NCI-H524 (cell line): ENCODE measurements around the gene NDUFB3.

Experiments used
- DNase-seq, 2 experiments: peaks; one replicate each; lab custom pipeline; 2025; lab: John Stamatoyannopoulos, UW

The NDUFB3 gene

DNA sequence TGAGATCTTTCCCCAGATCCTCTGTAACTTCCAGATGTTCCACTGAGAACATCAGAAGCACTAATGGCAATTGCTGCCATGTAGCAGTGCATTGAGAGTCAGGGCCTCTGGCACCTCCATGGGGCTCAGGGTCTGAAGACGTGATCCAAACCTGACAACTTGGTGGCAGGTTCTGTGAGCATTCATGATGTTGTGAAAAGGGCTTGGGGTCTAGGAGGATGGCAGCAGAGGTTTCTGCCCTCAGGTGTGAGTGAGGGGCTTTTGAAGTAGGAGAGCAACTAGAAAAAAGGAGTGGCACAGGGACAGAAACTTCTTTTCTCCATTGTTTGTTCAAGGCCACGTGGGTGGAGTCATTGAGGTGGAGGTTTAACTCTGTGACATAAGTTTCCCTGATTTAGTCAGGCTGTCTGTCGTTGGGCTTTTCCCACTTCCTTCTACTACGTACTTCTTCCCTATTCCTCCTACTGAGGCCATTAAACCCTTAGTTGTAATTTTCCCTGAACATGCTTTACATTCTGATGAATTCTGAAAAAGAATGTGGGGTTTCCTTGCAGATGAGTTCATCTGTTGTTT lies 57.2 kb downstream of the NDUFB3 start:
- DNase-seq: no peak

DNA sequence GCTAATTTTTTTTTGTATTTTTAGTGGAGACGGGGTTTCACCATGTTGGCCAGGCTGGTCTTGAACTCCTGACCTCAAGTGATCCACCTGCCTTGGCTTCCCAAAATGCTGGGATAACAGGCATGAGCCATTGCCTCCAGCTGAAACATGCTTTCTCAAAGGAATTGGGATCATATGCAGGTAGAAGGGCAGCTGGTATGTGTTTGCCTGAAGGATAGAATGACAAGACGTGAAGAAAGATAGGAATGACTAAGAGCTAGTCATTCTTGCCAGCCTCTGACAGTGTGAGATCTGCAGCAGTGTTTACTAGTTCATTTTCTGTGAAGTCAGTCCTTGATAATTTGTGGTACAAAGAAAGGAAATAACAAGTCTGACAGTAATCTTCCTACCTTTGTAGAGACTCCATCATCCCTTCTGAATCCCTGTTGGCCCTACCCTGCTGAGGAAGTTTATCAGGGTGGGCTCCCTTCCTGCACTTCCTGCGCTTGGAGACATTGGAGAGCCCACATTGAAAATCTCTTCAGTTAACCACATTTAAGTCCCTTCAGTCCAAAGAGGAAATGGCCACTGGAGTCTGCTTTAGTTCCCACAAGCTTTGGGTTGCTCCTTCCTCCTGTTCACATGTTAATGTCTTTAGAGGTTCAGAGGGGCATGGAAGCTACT lies 58.9 kb downstream of the NDUFB3 start:
- no peak for DNase-seq

DNA sequence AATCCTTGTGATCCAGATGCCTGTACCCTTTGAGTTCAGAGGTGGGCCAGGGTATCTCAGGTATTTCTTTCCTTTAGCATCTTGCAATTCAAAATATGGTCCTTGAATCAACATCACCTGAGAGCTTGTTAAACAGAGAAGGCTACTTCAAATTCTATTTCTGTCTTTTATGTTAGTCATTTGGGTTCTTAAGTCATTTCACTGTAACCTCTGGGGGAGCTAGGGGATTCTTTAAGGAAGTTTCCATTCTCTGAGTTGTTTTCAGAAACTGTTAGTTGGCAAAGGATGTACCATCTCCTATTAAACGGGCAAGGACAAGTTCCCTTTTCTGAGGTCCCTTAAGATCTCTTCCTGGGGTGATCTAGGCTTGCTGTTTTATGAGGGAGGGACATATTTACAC lies 60.7 kb downstream of the NDUFB3 start:
- no peak for DNase-seq
